Measurements from ENCODE around the gene ELL. TPM values are rescaled to one million over a fixed set of nuclear protein-coding genes. Genes with fewer than 3 reads are reported as not detected.

Gene ELL
- total and polyA plus RNA-seq, 9 of the 15 experiments (the other 6 are each of a cell fraction or from before 2014, with no cell fraction given), result 0.24 to 22.5 (median 4.1) TPM

GRCh38 chr19:18507727-18508440 lies 14.0 kb downstream of the ELL start:
- peaks cover 3% of the 10 kb centered on the region; the same call in 2 of the 3 replicates for H3K36me3 ChIP-seq (ENCODE audit: control insufficient read depth, insufficient read depth, low read length)
- H3K79me2 ChIP-seq (ENCODE audit: control insufficient read depth, insufficient read depth, low read length), result peaks cover 96% of the 10 kb centered on the region
- H3K4me1 ChIP-seq (replicated peaks in 1 of 2; ENCODE audit: control insufficient read depth in 2 of 2, insufficient read depth in 2 of 2, low read length in 2 of 2), result peaks cover 23 to 62% of the 10 kb centered on the region in 2 experiments
- peak overlapping the region; percentile 46; the same call in 1 of the 3 replicates for H3K27ac ChIP-seq (ENCODE audit: extremely low read depth, low read depth, low read length)
- ChIA-PET POLR2A (interaction anchor here (0.6 to 9.2 kb wide), 10 partner anchors 11 to 111 kb away, joined by 3 to 84 read pairs (median 4); partner anchors contain the start of gene ELL), CTCF (ENCODE audit: low intra/inter-chr PET ratio) (no interaction called here)
- FAIRE-seq, result no peak
- H3K9ac ChIP-seq (ENCODE audit: insufficient read depth in 1 of 2, low read depth in 2 of 2, low read length in 2 of 2), result peak overlapping the region in 1 of 2 experiments; percentile 84; a peak in 2 of 4 replicates
- H3K4me3 ChIP-seq, result no peak overlapping the region
- no peak overlapping the region for H2AFZ ChIP-seq (ENCODE audit: low read depth, low read length)
- BruUV-seq (replicated peaks), result no TSS peak
- WGBS (ENCODE audit: insufficient coverage, low coverage, missing lambda C conversion rate), result 70% methylated on average over 11 of the region's 11 CpGs
- ATAC-seq, result no peak; the same call in 2 of the 3 replicates
- peaks cover 80% of the 10 kb centered on the region for H4K20me1 ChIP-seq (replicated peaks; ENCODE audit: control insufficient read depth, insufficient read depth, low read length)
- intact Hi-C loops (cut with micrococcal nuclease) (no loop called here), in situ Hi-C loops (cut with MboI) (no loop called here)
- no peaks in the 10 kb centered on the region for H3K9me3 ChIP-seq (replicated peaks; ENCODE audit: control insufficient read depth, insufficient read depth, low read depth, low read length)
- H3K9me1 ChIP-seq (ENCODE audit: control insufficient read depth, insufficient read depth, low read length), result peaks cover 31% of the 10 kb centered on the region
- DNase-seq (ENCODE audit: extremely low read depth in 1 of 4, low spot score in 3 of 4), result no peak
- no peaks in the 10 kb centered on the region for H3K27me3 ChIP-seq (ENCODE audit: control insufficient read depth in 2 of 2, insufficient read depth in 2 of 2, low read length in 2 of 2)
- H3K4me2 ChIP-seq (ENCODE audit: insufficient read depth, low read length), result no peak overlapping the region
- TF ChIP-seq GTF2B (IDR thresholded peaks at IDR 0.05; ENCODE audit: extremely low read depth, insufficient read length), result no peak
- peak; percentile 92 for TF ChIP-seq ZNF121 (CRISPR knock-in tag; conservative IDR thresholded peaks at IDR 0.05)
- TF ChIP-seq CCAR2 (IDR thresholded peaks at IDR 0.05; ENCODE audit: low read depth, low read length), result no peak
- TF ChIP-seq SMARCA5 (IDR thresholded peaks at IDR 0.05), result 0 out of 2 replicates have a peak, but pooled peaks have one; percentile 18
- TF ChIP-seq, protein P1, sequence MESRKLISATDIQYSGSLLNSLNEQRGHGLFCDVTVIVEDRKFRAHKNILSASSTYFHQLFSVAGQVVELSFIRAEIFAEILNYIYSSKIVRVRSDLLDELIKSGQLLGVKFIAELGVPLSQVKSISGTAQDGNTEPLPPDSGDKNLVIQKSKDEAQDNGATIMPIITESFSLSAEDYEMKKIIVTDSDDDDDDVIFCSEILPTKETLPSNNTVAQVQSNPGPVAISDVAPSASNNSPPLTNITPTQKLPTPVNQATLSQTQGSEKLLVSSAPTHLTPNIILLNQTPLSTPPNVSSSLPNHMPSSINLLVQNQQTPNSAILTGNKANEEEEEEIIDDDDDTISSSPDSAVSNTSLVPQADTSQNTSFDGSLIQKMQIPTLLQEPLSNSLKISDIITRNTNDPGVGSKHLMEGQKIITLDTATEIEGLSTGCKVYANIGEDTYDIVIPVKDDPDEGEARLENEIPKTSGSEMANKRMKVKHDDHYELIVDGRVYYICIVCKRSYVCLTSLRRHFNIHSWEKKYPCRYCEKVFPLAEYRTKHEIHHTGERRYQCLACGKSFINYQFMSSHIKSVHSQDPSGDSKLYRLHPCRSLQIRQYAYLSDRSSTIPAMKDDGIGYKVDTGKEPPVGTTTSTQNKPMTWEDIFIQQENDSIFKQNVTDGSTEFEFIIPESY (CRISPR knock-in tag; IDR thresholded peaks at IDR 0.05), result peak; percentile 41; the same call in 1 of the 2 replicates
- TF ChIP-seq ZNF12 (CRISPR knock-in tag; IDR thresholded peaks at IDR 0.05), result peak; percentile 45; the same call in 1 of the 2 replicates
